Suprapubic skin (tissue), 4 donors: ENCODE results near the gene PNMA1. TPM values are rescaled to one million over a fixed set of nuclear protein-coding genes. Genes with fewer than 3 reads are reported as not detected.

Experiments used
- DNase-seq, 2 donors: peaks; one replicate each; pipeline ENCODE4 v3.0.0-alpha.2; 2019; ENCODE audit warnings: low spot score in 2 of 2
- H3K27ac ChIP-seq: fragments of 200-600 bp; sonication (generic); one replicate; pipeline ENCODE4 v1.5.1; 2019
- H3K27me3 ChIP-seq: fragments of 200-600 bp; sonication (generic); one replicate; pipeline ENCODE4 v1.5.1; 2019
- H3K36me3 ChIP-seq: fragments of 200-600 bp; sonication (generic); one replicate; pipeline ENCODE4 v1.5.1; 2019
- H3K4me1 ChIP-seq: fragments of 200-600 bp; sonication (generic); one replicate; pipeline ENCODE4 v1.5.1; 2019
- H3K4me3 ChIP-seq: fragments of 200-600 bp; sonication (generic); one replicate; pipeline ENCODE4 v1.5.1; 2019; ENCODE audit warnings: mild to moderate bottlenecking
- H3K9me3 ChIP-seq: fragments of 200-600 bp; sonication (generic); one replicate; pipeline ENCODE4 v1.5.1; 2019
- CTCF ChIP-seq, 2 donors: fragments of 200-600 bp in 1 of 2; fragments of 450-650 bp in 1 of 2; sonication (generic) in 1 of 2; IDR thresholded peaks; one replicate each; pipeline ENCODE4 v1.5.1; 2016 to 2019; ENCODE audit warnings: antibody characterized with exemption in 2 of 2, mild to moderate bottlenecking in 1 of 2, moderate library complexity in 1 of 2
- EP300 ChIP-seq: sonication (generic); formaldehyde crosslinking; IDR thresholded peaks from one replicate; pipeline ENCODE4 v1.6.1; 2017; ENCODE audit warnings: antibody characterized with exemption
- POLR2A ChIP-seq, 2 donors: fragments of 450-650 bp; IDR thresholded peaks; one replicate each; pipeline ENCODE4 v1.6.1; 2017; ENCODE audit warnings: antibody characterized with exemption in 2 of 2, mild to moderate bottlenecking in 2 of 2, moderate library complexity in 2 of 2
- POLR2AphosphoS5 ChIP-seq, 3 donors: sonication (generic); formaldehyde crosslinking; IDR thresholded peaks; one replicate each; pipeline ENCODE4 v1.6.1; 2017; ENCODE audit warnings: antibody characterized with exemption in 3 of 3
- WGBS: methylation state at CpG from one replicate; pipeline ENCODE4 v1.1.5; 2018; 5-methylcytosine and 5-hydroxymethylcytosine counted together
- total RNA-seq, 4 donors: library from RNA; depleted of rRNA; stranded (reverse); fragments of >200 nt; gene quantifications; one replicate each; pipeline ENCODE4 v1.1.0, GENCODE V29; 2016

PNMA1 gene
- total RNA-seq, 4 donors from 2014 or later, result 5.2 to 9.8 (median 6.4) TPM

- H3K27ac ChIP-seq, result peak overlapping the region; percentile 79
- H3K9me3 ChIP-seq, result no peaks in the 10 kb centered on the region
- WGBS, result 81% methylated on average over 7 of the region's 8 CpGs
- no peaks in the 10 kb centered on the region for H3K27me3 ChIP-seq
- H3K36me3 ChIP-seq, result peaks cover 87% of the 10 kb centered on the region
- H3K4me3 ChIP-seq, result no peak overlapping the region
- no peak for TF ChIP-seq CTCF (IDR thresholded peaks at IDR 0.05)
- no peak for TF ChIP-seq EP300
- TF ChIP-seq POLR2AphosphoS5 (IDR thresholded peaks at IDR 0.05), result no peak
- no peak for TF ChIP-seq POLR2A (IDR thresholded peaks at IDR 0.05)
- peak in 1 of 2 donors; percentile 65 for DNase-seq
- peaks cover 71% of the 10 kb centered on the region for H3K4me1 ChIP-seq
These were observed 11.2 kb upstream of the PNMA1 start for GRCh38 chr14:73725116-73726024.

- no peaks in the 10 kb centered on the region for H3K27me3 ChIP-seq
- peaks cover 87% of the 10 kb centered on the region for H3K36me3 ChIP-seq
- WGBS, result 76% methylated on average over 2 of the region's 2 CpGs
- no peak for DNase-seq
- no peaks in the 10 kb centered on the region for H3K9me3 ChIP-seq
- peak overlapping the region; percentile 79 for H3K27ac ChIP-seq
- H3K4me1 ChIP-seq, result peaks cover 71% of the 10 kb centered on the region
- H3K4me3 ChIP-seq, result no peak overlapping the region
- TF ChIP-seq EP300, result no peak
- TF ChIP-seq POLR2A (IDR thresholded peaks at IDR 0.05), result no peak
- TF ChIP-seq POLR2AphosphoS5 (IDR thresholded peaks at IDR 0.05), result no peak
- no peak for TF ChIP-seq CTCF (IDR thresholded peaks at IDR 0.05)
These were observed 10.5 kb upstream of the PNMA1 start for GRCh38 chr14:73724696-73725095.

- H3K4me3 ChIP-seq, result no peak overlapping the region
- peak in 1 of 2 donors; percentile 30 for TF ChIP-seq CTCF (IDR thresholded peaks at IDR 0.05)
- TF ChIP-seq EP300, result no peak
- TF ChIP-seq POLR2A (IDR thresholded peaks at IDR 0.05), result peak; percentile 13 to 32
- peak in 1 of 3 donors; percentile 29 for TF ChIP-seq POLR2AphosphoS5 (IDR thresholded peaks at IDR 0.05)
- peak overlapping the region; percentile 79 for H3K27ac ChIP-seq
- H3K27me3 ChIP-seq, result no peaks in the 10 kb centered on the region
- peak in 1 of 2 donors; percentile 91 for DNase-seq
- peaks cover 66% of the 10 kb centered on the region for H3K4me1 ChIP-seq
- peaks cover 87% of the 10 kb centered on the region for H3K36me3 ChIP-seq
- 30% methylated on average over 12 of the region's 12 CpGs for WGBS
- H3K9me3 ChIP-seq, result no peaks in the 10 kb centered on the region
These were observed 9.8 kb upstream of the PNMA1 start for GRCh38 chr14:73723797-73724661.

GRCh38 chr14:73723406-73723796, 9.2 kb upstream of the PNMA1 start:
- TF ChIP-seq CTCF (IDR thresholded peaks at IDR 0.05), result no peak
- no peak for TF ChIP-seq POLR2A (IDR thresholded peaks at IDR 0.05)
- TF ChIP-seq POLR2AphosphoS5 (IDR thresholded peaks at IDR 0.05), result no peak
- TF ChIP-seq EP300, result no peak
- no peak overlapping the region for H3K4me3 ChIP-seq
- no peaks in the 10 kb centered on the region for H3K9me3 ChIP-seq
- WGBS, result 75% methylated on average over 7 of the region's 7 CpGs
- no peaks in the 10 kb centered on the region for H3K27me3 ChIP-seq
- peaks cover 90% of the 10 kb centered on the region for H3K36me3 ChIP-seq
- H3K27ac ChIP-seq, result peak overlapping the region; percentile 79
- peaks cover 60% of the 10 kb centered on the region for H3K4me1 ChIP-seq
- DNase-seq, result no peak
